Activated CD4-positive, alpha-beta T cell treated with anti-CD3 and anti-CD28 coated beads, Interleukin-2, amount 50 U/mL, for 24 hours (primary cell): ENCODE results near the gene PRDM2.
"Not testable (repeated sequence)": the region's sequence is repeated elsewhere in the genome, so short reads cannot be mapped to it uniquely, and the experiment has no call there.

Experiments
- DNase-seq, 2 donors: peaks; one replicate each; pipeline ENCODE4 v3.0.0-alpha.2; 2020; ENCODE audit warnings: low read depth in 1 of 2, low spot score in 1 of 2

Gene PRDM2

GRCh38 chr1:13699936-13700520 lies at the start of gene PRDM2:
TSS of gene PRDM2 (plus strand) at chr1:13700188. CDS start at chr1:13715606, 15,418 bp downstream.
- peak; percentile 37 to 41 for DNase-seq

GRCh38 chr1:13651279-13651678 lies 48.7 kb upstream of the PRDM2 start:
- no peak for DNase-seq

- DNase-seq: no peak
Observed at GRCh38 chr1:13652238-13652637, 47.8 kb upstream of the PRDM2 start.

GRCh38 chr1:13661539-13661938 lies 38.4 kb upstream of the PRDM2 start:
- no peak for DNase-seq

- DNase-seq: no peak
Observed at GRCh38 chr1:13662493-13662892, 37.5 kb upstream of the PRDM2 start.

- no peak for DNase-seq
Observed at GRCh38 chr1:13663969-13664368, 36.0 kb upstream of the PRDM2 start.

GRCh38 chr1:13664451-13664850 lies 35.5 kb upstream of the PRDM2 start:
- no peak for DNase-seq

- no peak for DNase-seq
Observed at GRCh38 chr1:13666317-13666716, 33.7 kb upstream of the PRDM2 start.

- no peak for DNase-seq
Observed at GRCh38 chr1:13667691-13668090, 32.3 kb upstream of the PRDM2 start.

- no peak for DNase-seq
Observed at GRCh38 chr1:13674377-13674776, 25.6 kb upstream of the PRDM2 start.

- no peak for DNase-seq
Observed at GRCh38 chr1:13675151-13675651, 24.8 kb upstream of the PRDM2 start.

GRCh38 chr1:13677896-13678295 lies 22.1 kb upstream of the PRDM2 start:
- DNase-seq: no peak

GRCh38 chr1:13679651-13680050 lies 20.3 kb upstream of the PRDM2 start:
- DNase-seq: no peak

- DNase-seq: not testable (repeated sequence)
Observed at GRCh38 chr1:13680609-13681008, 19.4 kb upstream of the PRDM2 start.

- DNase-seq: no peak
Observed at GRCh38 chr1:13681921-13682320, 18.1 kb upstream of the PRDM2 start.

- no peak for DNase-seq
Observed at GRCh38 chr1:13682444-13682843, 17.5 kb upstream of the PRDM2 start.

GRCh38 chr1:13683206-13683605 lies 16.8 kb upstream of the PRDM2 start:
- DNase-seq: no peak

- no peak for DNase-seq
Observed at GRCh38 chr1:13687151-13687715, 12.8 kb upstream of the PRDM2 start.

- DNase-seq: not testable (repeated sequence)
Observed at GRCh38 chr1:13693094-13693493, 6.9 kb upstream of the PRDM2 start.

GRCh38 chr1:13694886-13695684 lies 4.9 kb upstream of the PRDM2 start:
- no peak for DNase-seq

- no peak for DNase-seq
Observed at GRCh38 chr1:13697738-13698137, 2.2 kb upstream of the PRDM2 start.

- peak in 1 of 2 donors; percentile 5 for DNase-seq
Observed at GRCh38 chr1:13699510-13699909, 478 bp upstream of the PRDM2 start.
